GM19455 (cell line): ENCODE results near the gene MCOLN2.
"Not testable (repeated sequence)": the region's sequence is repeated elsewhere in the genome, so short reads cannot be mapped to it uniquely, and the experiment has no call there.

Experiments
- ATAC-seq: cut with Tn5 transposase; IDR thresholded peaks from one replicate; pipeline ENCODE4 v1.9.1; 2021; ENCODE audit not compliant: unreplicated experiment

The MCOLN2 gene

GRCh38 chr1:84986561-84986960 lies 10.4 kb downstream of the MCOLN2 start:
- ATAC-seq: not testable (repeated sequence)

GRCh38 chr1:84985365-84985764 lies 11.5 kb downstream of the MCOLN2 start:
- ATAC-seq: peak; percentile 37

GRCh38 chr1:84982395-84982794 lies 14.5 kb downstream of the MCOLN2 start:
- no peak for ATAC-seq

- peak; percentile 34 for ATAC-seq
Observed at GRCh38 chr1:84975035-84975434, 21.9 kb downstream of the MCOLN2 start.

- ATAC-seq: peak; percentile 45
Observed at GRCh38 chr1:84973498-84974334, 23.2 kb downstream of the MCOLN2 start.

- peak; percentile 53 for ATAC-seq
Observed at GRCh38 chr1:84972377-84972987, 24.4 kb downstream of the MCOLN2 start.

- ATAC-seq: peak; percentile 34
Observed at GRCh38 chr1:84971957-84972356, 25.0 kb downstream of the MCOLN2 start.

GRCh38 chr1:84969489-84970250 lies 27.2 kb downstream of the MCOLN2 start:
- peak; percentile 33 for ATAC-seq

- ATAC-seq: no peak
Observed at GRCh38 chr1:84968865-84969264, 28.0 kb downstream of the MCOLN2 start.

- ATAC-seq: no peak
Observed at GRCh38 chr1:84968101-84968500, 28.8 kb downstream of the MCOLN2 start.

- no peak for ATAC-seq
Observed at GRCh38 chr1:84967666-84968065, 29.2 kb downstream of the MCOLN2 start.

- no peak for ATAC-seq
Observed at GRCh38 chr1:84963021-84963420, 33.9 kb downstream of the MCOLN2 start.

- no peak for ATAC-seq
Observed at GRCh38 chr1:84961316-84961715, 35.6 kb downstream of the MCOLN2 start.

GRCh38 chr1:84960371-84960770 lies 36.5 kb downstream of the MCOLN2 start:
- ATAC-seq: no peak

GRCh38 chr1:84959294-84959693 lies 37.6 kb downstream of the MCOLN2 start:
- ATAC-seq: peak; percentile 53

- no peak for ATAC-seq
Observed at GRCh38 chr1:84957966-84958365, 38.9 kb downstream of the MCOLN2 start.

GRCh38 chr1:84956655-84957054 lies 40.3 kb downstream of the MCOLN2 start:
- no peak for ATAC-seq

GRCh38 chr1:84956097-84956496 lies 40.8 kb downstream of the MCOLN2 start:
- no peak for ATAC-seq

GRCh38 chr1:84949664-84950063 lies 47.2 kb downstream of the MCOLN2 start:
- no peak for ATAC-seq

- ATAC-seq: no peak
Observed at GRCh38 chr1:84947536-84948410, 49.1 kb downstream of the MCOLN2 start.

GRCh38 chr1:84946631-84947030 lies 50.3 kb downstream of the MCOLN2 start:
- ATAC-seq: no peak
